ENCODE results near the gene C1orf105. TPM values are rescaled to one million over a fixed set of nuclear protein-coding genes. Genes with fewer than 3 reads are reported as not detected.
"Not testable (repeated sequence)": the region's sequence is repeated elsewhere in the genome, so short reads cannot be mapped to it uniquely, and the experiment has no call there.

The C1orf105 gene
- total RNA-seq, 2 donors from 2014 or later = not detected

DNA sequence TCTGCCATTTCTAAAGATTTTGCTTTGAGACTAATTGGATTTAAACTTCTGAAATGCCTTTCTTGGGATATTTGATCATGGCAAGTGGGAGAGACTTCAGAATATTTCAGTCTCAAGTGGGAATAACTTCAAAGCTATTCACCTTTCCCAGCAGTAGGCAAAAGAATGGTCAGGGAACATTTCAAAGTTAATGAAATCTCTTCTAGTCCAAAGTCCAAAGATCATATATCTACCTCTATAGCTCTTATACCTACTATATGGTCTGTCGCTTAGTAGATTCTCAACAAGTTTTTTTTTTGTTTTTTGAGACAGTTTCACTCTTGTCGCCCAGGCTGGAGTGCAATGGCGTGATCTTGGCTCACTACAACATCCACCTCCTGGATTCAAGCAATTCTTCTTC is 67.9 kb downstream of the C1orf105 start:
- intact Hi-C loops (cut with DNase I) = no loop called here
- H3K27ac ChIP-seq = no peak overlapping the region

DNA sequence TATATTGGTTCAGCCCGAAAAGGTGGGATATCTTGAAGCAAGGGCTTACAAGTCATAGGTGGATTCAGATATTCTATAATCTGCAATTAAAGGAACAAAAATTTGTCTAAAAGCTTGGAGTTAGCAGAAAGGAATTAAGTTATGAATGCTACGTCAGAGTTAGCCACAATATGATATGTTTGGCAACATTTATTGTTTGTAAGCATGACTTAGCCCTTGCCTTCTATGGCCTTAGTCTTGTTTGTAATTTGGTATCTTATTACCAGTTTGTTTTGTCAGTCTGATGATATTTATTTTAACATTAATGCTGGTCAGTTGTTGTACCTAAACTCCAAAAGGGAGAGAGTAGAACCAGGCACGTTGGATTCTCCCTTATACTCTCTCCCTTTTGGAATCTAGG is 69.4 kb downstream of the C1orf105 start:
- DNase-seq (no peak), ATAC-seq (no peak)
- H3K9me3 ChIP-seq = no peaks in the 10 kb centered on the region
- H3K27me3 ChIP-seq = no peaks in the 10 kb centered on the region
- no peak overlapping the region for H3K4me3 ChIP-seq
- TF ChIP-seq, protein P1, sequence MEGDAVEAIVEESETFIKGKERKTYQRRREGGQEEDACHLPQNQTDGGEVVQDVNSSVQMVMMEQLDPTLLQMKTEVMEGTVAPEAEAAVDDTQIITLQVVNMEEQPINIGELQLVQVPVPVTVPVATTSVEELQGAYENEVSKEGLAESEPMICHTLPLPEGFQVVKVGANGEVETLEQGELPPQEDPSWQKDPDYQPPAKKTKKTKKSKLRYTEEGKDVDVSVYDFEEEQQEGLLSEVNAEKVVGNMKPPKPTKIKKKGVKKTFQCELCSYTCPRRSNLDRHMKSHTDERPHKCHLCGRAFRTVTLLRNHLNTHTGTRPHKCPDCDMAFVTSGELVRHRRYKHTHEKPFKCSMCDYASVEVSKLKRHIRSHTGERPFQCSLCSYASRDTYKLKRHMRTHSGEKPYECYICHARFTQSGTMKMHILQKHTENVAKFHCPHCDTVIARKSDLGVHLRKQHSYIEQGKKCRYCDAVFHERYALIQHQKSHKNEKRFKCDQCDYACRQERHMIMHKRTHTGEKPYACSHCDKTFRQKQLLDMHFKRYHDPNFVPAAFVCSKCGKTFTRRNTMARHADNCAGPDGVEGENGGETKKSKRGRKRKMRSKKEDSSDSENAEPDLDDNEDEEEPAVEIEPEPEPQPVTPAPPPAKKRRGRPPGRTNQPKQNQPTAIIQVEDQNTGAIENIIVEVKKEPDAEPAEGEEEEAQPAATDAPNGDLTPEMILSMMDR (IDR thresholded peaks at IDR 0.05) = no peak
- no peak for TF ChIP-seq POLR2A (IDR thresholded peaks at IDR 0.05)
- H3K27ac ChIP-seq = no peak overlapping the region
- intact Hi-C loops (cut with DNase I) = no loop called here
- 70 to 83% methylated on average over 3 of the region's 3 CpGs for WGBS, 2 donors
- H3K4me1 ChIP-seq = no peaks in the 10 kb centered on the region
- H3K36me3 ChIP-seq (replicated peaks in 1 of 2; ENCODE audit: insufficient read depth in 1 of 2, low read depth in 2 of 2) = no peaks in the 10 kb centered on the region

More for the DNA sequence above, 67.9 kb downstream of the C1orf105 start:
- no peaks in the 10 kb centered on the region for H3K36me3 ChIP-seq (replicated peaks in 1 of 2; ENCODE audit: insufficient read depth in 1 of 2, low read depth in 2 of 2)
- TF ChIP-seq POLR2A (IDR thresholded peaks at IDR 0.05) = no peak
- TF ChIP-seq, protein P1 (IDR thresholded peaks at IDR 0.05) = no peak
- no peaks in the 10 kb centered on the region for H3K27me3 ChIP-seq
- H3K9me3 ChIP-seq = no peaks in the 10 kb centered on the region
- no peaks in the 10 kb centered on the region for H3K4me1 ChIP-seq
- ATAC-seq = no peak
- WGBS, 2 donors = 94 to 100% methylated on average over 3 of the region's 3 CpGs
- no peak overlapping the region for H3K4me3 ChIP-seq
- DNase-seq = no peak

DNA sequence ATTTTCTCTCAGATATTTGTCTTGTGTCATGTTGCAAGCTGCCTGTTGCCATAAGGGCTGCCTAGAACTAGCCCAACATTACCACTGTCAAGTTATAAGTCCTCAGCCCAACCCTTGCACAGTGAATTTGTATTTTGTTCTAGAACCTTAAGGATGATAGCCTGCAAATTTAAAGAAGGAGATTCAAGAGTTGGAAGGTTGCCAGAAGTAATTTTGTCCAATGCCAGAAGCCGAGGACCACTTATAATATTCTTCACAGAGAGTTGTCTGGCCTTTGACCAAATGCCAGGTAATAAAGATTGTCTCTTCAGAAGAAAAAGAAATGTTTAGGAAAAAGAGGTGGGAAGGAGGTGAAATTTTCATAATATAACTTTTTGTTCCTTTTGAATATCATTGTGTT is 71.9 kb downstream of the C1orf105 start:
- intact Hi-C loops (cut with DNase I) = no loop called here
- DNase-seq = no peak
- H3K4me3 ChIP-seq = no peak overlapping the region

DNA sequence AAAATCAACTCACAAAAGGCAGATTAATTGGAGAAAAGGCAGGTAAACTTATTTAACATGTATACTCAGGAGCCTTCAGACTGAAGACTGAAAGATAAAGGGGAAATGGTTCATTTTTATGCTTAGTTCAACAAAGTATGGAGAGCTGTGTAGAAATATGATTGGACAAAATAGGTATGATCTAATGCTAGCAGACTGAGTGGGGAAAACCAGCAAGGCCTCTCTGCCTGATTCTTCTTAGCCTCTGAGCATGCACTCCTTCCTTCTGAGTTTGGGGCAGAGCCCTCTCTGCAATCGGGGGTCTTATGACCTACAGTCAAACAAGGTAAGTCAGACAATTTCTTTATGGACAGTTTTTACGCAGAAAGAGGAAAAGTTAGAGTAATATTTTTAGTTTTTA is 73.7 kb downstream of the C1orf105 start:
- Histone ChIP-seq H3K4me3 (no peak overlapping the region), H3K9me3 (no peaks in the 10 kb centered on the region), H3K36me3 (replicated peaks in 1 of 2; ENCODE audit: insufficient read depth in 1 of 2, low read depth in 2 of 2) (no peaks in the 10 kb centered on the region), H3K27ac (no peak overlapping the region), H3K27me3 (no peaks in the 10 kb centered on the region), H3K4me1 (peaks cover 26% of the 10 kb centered on the region)
- TF ChIP-seq, protein P1 (IDR thresholded peaks at IDR 0.05) = no peak
- no peak for TF ChIP-seq POLR2A (IDR thresholded peaks at IDR 0.05)
- WGBS, 2 donors = 86 to 96% methylated on average over 2 of the region's 2 CpGs
- no peak for ATAC-seq
- DNase-seq = no peak
- intact Hi-C loops (cut with DNase I) = no loop called here

More for the DNA sequence above, 71.9 kb downstream of the C1orf105 start:
- H3K27me3 ChIP-seq = no peaks in the 10 kb centered on the region
- H3K27ac ChIP-seq = no peak overlapping the region
- 78 to 91% methylated on average over 1 of the region's 1 CpG for whole genome bisulfite sequencing, 2 donors
- TF ChIP-seq POLR2A (IDR thresholded peaks at IDR 0.05) = no peak
- TF ChIP-seq, protein P1 (IDR thresholded peaks at IDR 0.05) = no peak
- H3K36me3 ChIP-seq (replicated peaks in 1 of 2; ENCODE audit: insufficient read depth in 1 of 2, low read depth in 2 of 2) = no peaks in the 10 kb centered on the region
- no peaks in the 10 kb centered on the region for H3K9me3 ChIP-seq
- peaks cover 17% of the 10 kb centered on the region for H3K4me1 ChIP-seq
- no peak for ATAC-seq

DNA sequence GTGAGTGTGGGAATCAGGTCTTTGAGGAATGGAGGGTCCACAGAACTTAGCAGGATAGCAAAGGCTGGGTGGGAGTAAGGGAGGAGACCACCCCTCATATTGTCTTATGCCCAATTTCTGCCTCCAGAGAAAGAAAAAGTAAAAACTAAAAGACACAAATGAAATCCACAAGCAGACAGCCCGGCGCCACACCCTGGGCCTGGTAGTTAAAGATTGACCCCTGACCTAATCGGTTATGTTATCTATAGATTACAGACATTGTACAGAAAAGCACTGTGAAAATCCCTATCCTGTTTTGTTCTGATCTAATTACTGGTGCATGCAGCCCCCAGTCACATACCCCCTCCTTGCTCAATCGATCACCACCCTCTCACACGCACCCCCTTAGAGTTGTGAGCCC is 75.6 kb downstream of the C1orf105 start:
- H3K4me1 ChIP-seq = peaks cover 42% of the 10 kb centered on the region
- 77 to 78% methylated on average over 5 of the region's 5 CpGs for WGBS, 2 donors
- H3K36me3 ChIP-seq (replicated peaks in 1 of 2; ENCODE audit: insufficient read depth in 1 of 2, low read depth in 2 of 2); ATAC-seq; DNase-seq; intact Hi-C loops (cut with DNase I); H3K27ac ChIP-seq; H3K27me3 ChIP-seq; H3K4me3 ChIP-seq; H3K9me3 ChIP-seq: not testable (repeated sequence)
